ENCODE measurements around the gene XRCC5.

GRCh38 chr2:216134958-216135541 lies 25.9 kb downstream of the XRCC5 start:
- TF ChIP-seq, protein P1, sequence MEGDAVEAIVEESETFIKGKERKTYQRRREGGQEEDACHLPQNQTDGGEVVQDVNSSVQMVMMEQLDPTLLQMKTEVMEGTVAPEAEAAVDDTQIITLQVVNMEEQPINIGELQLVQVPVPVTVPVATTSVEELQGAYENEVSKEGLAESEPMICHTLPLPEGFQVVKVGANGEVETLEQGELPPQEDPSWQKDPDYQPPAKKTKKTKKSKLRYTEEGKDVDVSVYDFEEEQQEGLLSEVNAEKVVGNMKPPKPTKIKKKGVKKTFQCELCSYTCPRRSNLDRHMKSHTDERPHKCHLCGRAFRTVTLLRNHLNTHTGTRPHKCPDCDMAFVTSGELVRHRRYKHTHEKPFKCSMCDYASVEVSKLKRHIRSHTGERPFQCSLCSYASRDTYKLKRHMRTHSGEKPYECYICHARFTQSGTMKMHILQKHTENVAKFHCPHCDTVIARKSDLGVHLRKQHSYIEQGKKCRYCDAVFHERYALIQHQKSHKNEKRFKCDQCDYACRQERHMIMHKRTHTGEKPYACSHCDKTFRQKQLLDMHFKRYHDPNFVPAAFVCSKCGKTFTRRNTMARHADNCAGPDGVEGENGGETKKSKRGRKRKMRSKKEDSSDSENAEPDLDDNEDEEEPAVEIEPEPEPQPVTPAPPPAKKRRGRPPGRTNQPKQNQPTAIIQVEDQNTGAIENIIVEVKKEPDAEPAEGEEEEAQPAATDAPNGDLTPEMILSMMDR (IDR thresholded peaks at IDR 0.05): no peak
- TF ChIP-seq POLR2A (IDR thresholded peaks at IDR 0.05): no peak
